NCI-H1048 (cell line): ENCODE measurements around the gene CDH4.
"Not testable (repeated sequence)": the region's sequence is repeated elsewhere in the genome, so short reads cannot be mapped to it uniquely, and the experiment has no call there.

Experiments
- DNase-seq: peaks from one replicate; lab custom pipeline; 2025; lab: John Stamatoyannopoulos, UW

The CDH4 gene

DNA sequence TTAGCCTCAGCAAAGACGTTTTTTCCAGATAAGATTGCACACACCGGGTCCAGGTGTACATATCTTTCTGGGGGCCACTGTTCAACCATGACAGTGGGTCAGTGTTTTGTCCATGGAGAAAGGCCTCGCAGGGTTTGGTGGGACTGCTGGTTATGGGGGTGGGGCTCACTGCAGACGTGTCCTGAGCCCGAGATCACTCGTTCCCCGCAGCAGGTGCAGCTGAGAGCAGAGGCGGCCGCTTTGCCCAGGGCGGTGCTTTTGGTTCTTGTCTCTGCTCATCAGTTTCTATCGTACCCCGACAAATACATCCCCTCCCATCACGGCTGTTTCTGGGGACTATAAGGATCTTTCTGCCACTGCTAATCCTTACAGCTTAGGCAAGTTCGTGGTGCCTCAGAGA, 166.9 kb downstream of the CDH4 start:
- DNase-seq: no peak

DNA sequence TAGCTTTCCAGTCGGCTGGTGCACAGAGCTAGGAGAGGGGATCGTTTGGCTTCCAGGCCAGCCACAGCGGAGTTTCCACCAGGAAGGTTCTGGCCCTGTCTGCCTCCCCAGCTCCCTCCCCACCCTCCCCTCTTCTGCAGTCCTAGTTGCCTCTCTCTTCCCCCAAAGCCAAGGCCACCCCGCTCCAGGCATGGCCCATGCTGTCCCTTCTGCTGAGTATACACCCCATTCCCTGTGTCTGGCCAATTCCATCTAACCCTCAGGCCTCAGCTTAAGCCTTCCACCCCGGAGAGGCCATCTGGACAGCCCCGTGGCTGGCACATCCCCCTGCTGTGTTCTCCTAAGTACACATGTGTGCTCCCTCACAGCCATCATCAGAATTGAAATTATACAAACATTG, 167.4 kb downstream of the CDH4 start:
- no peak for DNase-seq

DNA sequence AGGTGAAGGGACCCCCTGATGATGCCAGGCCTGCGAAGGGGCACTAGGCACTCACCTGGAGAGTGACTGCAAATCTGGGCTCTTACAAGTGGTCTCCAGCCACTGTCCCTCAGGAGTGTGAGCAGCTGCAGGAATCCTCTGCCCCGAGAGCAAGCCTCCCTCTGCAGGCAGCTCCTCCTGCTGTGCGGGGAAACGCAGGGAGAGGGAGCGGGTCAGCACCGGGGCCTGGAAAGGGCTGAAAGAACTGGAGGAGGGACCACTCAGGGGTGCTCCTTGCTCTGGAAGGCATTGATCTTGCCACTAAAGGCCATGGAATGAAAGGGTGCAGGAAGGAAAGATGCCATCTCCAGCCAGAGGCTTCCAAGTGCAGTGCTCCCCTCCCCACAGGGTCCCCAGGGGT, 168.0 kb downstream of the CDH4 start:
- DNase-seq: no peak

DNA sequence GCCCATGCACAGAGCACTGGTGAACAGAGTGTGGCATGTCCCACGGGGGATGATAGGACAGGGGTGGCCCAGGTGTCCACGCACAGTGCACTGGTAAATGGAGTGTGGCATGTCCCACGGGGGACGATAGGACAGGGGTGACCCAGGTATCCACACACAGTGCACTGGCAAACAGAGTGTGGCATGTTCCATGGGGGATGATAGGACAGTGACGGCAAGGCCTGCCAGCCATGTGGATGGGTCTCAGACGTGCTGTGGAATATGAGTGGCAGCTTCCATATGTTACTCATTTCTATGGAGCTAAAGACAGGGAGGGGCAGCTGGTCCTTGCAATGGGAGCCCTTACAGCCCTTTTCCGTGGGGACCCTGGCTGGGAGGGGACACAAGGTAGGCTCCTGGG, 168.7 kb downstream of the CDH4 start:
- DNase-seq: no peak

DNA sequence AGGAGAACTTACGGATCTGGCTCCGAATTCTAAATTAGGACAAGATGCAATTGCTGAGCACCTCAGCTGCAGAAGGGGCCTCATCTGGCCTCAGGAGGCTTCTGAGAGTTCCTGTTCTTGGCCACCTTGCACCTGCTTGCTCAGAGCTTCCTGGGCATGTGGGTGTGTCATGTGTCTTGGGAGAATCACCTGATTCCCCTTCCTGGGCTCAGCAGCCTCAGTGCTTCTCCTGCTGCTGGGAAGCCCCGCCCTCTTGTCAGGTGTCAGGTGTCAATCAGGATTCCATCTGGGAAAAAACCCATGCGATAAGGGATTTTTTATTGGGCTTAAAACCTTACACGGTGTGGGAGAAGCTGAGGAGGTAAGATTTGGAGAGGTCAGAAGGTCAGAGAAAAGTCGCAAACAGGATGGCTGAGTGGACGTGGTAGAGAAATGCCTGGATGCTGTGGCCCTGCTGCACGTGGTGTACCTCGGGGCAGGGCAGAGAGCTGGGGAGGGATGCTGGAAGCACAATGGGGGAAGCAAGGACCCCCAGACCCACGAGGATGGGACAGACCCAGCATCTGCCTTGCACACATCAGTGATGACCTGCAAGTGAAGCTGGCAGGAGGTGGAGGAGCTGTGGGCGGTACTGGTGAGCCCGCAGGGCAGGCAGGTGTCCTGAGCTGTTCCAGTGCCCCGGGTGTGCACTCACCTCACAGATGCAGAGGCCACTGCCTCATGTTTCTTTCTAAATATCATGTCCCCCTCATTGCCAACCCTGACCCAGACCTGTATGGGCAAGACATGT, 170.8 kb downstream of the CDH4 start:
- DNase-seq: no peak

DNA sequence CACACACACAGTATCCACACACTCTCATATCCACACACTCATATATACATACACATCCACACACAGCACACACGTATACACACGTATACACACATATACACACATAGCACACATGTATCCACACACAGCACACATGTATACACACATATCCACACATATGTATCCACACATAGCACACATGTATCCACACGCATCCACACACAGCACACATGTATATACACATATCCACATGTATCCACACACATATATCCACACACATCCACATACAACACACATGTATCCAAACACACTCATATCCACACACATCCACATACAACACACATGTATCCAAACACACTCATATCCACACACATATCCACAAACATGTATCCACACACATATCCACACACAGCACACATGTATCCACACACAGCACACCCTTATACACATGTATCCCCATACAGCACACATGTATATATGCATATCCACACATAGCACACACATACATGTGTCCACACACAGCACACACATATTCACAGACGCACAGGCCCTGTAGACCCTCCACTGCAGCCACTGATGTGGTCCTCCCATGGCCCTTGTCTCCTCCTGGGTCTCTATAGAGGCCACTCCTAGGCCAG, 172.1 kb downstream of the CDH4 start:
- DNase-seq: no peak

DNA sequence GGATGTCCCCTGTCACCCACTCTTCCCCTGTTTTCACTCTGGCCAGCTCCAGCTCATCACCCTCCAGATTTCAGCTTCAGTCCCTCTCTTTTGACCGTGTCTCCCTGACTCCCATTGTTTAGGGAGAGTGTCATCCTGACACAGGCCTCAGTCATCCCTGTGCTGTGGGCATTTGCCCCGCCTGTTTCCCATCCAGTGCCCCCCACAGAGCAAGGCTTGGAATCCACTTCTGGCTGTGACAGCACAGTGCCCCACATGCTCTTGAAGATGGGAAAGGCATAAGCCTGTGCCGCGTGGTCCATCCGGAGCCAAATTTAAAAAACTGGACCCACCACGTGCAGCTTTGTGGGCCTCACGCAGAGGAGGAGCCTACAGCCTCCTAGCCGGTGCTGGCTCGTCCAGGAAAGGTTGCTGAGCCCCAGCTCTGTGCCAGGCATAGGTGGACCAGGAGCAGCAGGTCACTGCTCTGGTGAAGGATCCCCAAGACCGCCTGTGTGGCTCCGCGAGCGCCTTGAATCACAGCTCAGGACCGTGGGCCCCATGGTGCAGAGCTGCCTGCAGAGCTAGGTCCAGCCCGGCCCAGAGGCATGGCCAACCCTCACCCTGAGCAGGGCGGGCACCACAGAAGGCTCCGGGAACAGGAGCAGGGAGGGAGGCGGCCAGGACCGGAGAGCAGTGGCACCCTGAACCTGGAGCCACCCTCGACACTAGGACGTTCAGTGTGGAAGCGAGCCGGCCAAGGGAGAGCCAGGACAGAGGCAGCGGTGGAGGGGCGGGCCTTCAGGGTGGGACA, 172.8 kb downstream of the CDH4 start:
- DNase-seq: no peak

DNA sequence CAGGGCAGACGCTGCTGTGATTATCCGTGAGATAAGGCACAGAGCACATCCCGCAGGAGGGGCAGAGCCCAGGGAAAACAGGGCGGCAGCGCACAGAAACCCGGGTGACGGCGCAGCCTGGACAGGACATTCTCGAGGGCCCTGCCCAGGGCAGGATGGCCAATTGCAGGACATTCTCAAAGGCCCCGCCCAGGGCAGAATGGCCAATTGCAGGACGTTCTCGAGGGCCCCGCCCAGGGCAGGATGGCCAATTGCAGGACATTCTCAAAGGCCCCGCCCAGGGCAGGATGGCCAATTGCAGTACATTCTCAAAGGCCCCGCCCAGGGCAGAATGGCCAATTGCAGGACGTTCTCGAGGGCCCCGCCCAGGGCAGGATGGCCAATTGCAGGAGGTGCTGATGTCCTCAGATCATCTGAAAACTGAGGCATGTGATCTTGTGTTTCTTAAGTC, 173.5 kb downstream of the CDH4 start:
- not testable (repeated sequence) for DNase-seq

DNA sequence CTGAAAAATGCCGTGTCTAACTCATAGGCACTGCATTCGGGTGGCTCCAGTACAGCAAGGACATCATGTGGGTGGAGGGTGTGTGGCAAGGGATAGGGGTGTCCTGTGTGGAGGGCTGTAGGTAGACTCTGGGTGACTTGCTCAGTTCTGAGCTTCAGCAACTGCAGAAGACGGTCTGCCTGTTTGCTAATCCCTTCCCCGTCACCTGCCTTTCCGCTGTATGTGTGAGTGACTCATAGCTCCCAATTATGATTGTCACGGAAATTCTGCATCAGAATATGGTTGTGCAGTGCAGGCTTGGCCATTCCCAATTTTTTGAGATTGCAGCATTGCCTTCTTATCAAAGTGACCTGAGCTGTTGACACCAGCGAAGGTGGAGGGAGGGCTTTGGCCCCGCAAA, 174.3 kb downstream of the CDH4 start:
- no peak for DNase-seq

DNA sequence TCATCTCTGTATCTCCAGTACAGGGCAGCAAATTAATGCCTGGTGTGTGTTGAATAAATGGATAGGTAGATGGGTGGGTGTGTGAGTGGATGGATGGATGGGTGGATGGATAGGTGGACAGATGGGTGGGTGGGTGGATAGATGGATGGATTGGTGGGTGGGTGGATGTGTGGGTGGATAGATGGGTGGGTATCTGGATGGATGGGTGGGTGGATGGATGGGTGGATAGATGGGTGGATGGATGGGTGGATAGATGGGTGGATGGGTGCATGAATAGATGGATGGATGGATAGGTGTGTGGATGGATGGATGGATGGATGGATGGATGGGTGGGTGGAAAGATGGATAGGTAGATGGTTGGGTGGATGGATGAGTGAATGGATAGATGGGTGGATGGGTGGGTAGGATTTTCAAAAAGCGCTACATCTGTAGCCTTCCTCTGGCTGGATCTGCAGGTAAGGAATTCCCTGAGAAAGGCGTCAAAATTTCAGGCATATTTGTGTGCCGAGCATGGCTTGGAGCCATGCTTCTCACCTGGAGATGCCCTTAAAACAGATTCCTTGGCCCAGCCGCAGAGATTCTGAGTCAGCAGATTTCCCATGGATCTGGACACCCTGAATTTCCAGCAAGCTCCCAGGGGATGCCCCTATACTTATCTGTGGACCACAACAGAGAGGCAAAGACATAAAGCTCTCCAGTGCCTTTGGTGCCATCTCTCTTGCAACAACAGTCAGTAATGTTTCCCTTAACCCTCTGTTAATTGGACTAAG, 177.6 kb downstream of the CDH4 start:
- DNase-seq: no peak

DNA sequence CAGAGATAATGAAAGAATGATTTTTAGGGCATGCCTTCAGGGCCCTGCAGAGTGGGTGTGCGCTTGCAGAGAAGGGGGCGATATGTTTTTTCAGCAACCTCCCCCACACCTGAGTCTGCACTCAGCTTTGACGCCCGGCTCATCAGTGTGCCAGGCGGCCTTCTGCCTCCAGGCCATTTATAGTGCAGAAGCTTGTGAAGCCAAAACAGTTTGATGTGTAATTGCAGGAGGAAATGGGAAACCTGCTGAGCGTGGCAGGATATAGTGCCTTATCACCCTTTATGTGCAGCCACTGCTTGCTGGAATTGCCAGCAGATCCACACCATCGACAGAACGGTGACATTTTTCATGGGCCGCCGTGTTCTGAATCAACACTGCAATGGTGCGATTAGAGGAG, 178.2 kb downstream of the CDH4 start:
- DNase-seq: no peak

DNA sequence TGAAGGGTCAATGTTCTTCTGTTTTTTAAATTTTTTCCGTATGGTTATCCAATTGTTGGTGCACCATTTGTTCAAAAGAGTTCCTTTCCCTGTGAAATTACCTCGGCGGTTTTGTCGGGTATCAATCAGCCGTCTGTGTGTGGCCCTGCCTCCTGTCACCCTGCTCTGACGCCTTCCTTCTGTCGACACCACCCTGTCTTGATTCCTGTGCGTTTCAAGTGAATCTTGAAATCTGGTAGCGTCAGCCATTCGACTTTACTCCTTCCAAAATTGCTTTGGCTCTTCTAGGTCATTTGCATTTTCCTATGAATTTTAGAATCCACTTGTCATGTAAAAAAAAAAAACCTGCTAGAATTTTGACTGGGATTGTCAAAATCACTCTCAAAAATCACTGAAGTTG, 181.1 kb downstream of the CDH4 start:
- no peak for DNase-seq

DNA sequence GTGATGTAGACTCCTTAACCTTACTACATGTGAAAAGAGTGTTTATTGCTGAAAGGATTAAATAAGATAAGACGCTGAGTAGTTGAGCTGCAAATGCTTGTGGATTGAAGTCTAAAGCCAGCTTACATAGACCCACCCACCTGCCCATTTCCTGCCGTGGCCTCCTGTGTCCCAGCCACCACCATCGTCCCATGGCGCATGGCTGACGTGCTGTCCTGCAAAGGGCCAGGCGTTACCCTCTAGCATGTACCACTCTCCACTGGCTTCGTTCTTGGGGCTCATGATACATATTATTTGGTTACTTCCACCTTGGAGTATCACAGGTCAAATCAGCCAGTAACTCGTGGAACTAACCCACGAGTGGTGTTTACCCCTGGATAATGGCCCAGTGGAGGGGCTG, 181.8 kb downstream of the CDH4 start:
- no peak for DNase-seq

DNA sequence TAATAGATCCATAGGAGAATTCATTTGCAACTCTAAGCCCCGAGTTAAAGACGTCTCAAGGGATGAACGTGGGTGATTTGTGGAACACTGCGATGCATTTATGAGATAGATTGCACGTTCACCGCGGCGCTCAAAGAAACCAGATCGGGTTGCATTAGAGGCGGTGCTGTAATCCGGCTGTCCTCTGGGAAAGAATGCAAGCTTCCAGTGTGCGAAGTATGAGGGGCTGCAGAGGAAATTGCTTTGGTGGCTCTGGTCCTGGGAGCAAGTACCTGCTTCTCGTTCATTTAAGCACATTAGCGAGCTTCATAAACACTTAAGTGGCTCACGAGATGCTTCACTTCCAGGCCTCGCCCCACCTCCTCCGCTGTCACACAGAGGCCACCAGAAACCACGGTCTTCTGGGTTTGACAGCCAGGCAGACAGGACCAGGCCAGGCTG, 182.3 kb downstream of the CDH4 start:
- no peak for DNase-seq

DNA sequence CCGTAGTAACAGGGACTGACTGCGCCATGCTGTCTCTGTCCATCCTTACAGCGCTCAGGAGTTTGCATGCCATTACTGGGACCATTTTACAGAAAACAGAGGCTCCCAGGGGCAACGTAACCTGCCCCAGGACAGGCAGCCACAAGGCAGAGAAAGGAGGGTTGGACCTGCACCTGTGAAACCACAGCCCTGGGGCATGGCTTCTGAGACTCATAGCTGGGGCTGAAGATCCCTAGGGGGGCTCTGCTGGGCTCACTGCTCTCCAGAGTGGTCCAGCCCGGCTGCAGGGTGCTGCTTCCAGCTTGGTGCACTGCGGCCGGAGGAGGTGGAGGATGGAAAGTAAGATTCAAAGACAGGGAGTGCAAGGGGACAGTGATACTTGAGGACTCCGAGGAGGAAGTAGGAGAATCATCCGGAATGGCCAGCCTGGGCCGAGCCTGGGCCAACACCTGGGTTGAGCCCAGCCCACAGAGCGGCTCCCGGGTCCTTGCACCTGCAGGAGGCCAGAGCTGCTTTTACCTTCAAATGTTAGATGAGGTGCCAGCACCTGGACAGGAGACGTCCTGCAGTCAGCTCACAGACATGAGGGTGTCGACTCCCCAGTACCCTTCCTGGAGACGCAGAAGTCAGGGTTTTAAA, 183.2 kb downstream of the CDH4 start:
- no peak for DNase-seq

DNA sequence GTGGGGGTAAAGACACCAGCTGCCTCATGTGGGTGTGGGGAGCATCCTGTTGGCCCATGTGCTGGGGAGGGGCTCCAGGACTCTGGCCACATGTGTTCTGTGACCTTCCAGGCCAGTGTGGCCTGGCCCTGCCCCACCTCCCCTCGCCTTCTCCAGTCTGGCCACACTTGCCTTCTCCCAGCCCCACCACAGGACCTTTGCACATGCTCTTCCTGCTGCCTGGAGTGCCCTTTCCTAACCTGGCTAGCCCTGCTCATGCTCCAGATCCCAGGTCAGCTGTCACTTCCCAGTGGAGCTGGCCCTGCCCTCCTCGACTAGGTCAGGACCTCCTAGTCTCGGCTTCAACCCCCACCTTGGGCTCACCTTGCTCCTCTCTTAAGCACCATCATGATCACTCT, 183.8 kb downstream of the CDH4 start:
- DNase-seq: no peak

DNA sequence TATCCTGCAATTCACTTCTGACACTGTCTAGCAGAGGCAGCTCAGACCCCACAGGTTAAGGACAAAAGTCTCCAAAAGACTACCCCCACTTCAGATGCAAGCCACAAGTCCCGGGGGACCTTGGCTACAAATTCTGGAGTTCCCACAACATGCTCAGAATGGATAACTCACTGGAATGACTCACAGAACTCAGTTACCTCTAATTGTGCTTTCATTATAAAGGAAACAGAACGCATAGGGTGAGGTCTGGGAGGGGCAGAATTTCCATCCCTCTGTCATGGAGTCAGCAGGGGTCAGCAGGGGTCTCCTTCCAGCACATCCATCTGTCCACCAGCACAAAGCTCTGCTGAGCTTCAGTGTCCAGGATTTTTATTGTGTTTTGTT, 184.2 kb downstream of the CDH4 start:
- no peak for DNase-seq

DNA sequence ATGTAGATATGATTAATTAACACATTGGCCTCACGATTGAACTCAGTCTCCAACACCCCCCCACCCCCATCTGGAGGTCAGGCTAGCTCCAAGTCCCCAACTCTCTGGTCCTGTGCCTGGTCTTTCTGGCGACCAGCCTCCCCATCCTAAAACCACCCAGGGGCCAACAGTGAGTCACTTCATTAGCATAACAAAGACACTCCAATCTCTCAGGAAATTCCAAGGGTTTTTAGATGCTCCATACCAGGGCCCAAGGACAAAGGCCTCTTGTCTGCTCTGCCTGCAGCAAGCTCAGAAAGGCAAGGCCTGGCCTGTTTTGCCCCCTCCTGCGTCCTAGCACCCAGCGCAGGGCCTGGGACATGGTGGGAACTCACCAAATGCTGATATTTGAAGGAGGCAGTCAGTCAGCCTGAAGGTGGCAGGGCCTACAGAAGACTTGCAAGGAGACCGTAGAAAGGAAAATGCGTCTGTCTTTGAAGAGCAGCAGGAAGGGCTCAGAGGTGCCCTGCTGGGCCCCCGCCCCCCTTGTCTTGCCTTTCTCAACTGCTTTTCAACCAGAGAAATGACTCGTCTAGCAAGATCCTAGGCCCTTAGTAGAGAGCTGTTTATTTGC, 184.7 kb downstream of the CDH4 start:
- DNase-seq: no peak

DNA sequence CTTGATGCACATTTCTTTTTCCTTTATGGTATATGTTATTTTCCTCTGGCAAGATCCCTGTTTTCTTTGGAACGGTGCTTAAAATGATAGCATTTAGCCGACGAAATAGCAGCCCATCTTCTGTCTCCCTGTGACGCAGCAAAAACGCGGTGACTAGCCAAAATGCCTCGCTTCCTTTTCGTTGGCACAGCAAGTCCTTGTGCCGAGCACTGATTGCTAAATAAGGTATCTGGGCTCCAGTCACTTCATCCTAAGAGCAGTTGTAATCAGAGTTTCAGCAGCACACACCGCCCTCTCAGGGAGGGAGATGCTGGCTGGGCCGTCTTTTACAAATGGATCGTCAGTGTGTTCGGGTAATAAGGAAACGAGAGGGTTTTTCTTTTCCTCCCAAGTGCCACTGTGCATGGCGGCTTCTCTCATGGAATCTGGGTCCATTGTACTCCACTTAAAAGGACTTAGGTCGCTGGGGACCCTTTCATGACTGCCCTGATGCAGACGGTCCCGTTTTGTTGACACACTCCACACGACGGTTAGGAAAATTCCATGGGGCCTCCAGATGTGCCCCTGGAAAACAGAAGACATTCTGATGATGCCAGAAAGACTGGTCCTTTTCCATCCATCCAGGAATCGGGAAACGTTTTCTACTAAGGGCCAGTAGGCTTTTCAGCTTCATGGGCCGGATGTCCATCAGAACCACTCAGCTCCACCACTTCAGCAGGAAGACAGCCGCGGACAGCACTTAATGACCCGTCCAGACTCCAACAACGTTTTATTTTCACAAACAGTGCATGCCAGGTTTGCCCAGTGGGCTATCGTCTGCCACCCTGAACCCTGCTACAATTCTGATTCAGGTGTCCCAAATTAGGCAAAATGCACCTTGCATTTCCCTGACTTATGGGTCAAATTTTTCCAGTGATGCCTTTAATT, 185.5 kb downstream of the CDH4 start:
- no peak for DNase-seq

DNA sequence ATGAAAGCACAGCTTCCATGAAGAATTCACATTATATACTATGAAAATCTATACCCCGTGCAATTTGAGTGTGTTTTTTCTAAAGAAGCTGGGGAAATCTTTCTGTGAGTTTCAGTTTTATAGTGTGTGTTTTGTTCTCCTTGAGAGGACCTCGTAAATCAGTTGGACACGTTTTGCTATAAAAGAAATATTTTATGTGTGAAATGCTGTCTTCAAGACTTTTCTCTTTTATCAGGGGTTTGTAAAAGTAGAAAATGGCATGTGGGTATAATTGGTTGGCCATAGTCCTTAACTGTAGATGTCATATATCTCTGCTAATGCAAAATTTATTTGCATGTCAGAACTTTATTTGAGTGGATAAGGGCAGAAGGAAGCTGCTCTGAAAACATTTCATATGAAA, 186.2 kb downstream of the CDH4 start:
- no peak for DNase-seq
